Breast epithelium (tissue), 3 donors: ENCODE results near the gene ROR2.

Experiments used
- CTCF ChIP-seq, 3 donors: fragments of 450-650 bp; IDR thresholded peaks; one replicate each; pipeline ENCODE4 v1.5.1; 2016 to 2017; ENCODE audit warnings: antibody characterized with exemption in 3 of 3, mild to moderate bottlenecking in 3 of 3, moderate library complexity in 3 of 3
- POLR2A ChIP-seq: fragments of 450-650 bp; IDR thresholded peaks from one replicate; pipeline ENCODE4 v1.6.1; 2016; ENCODE audit warnings: antibody characterized with exemption, mild to moderate bottlenecking, moderate library complexity

DNA sequence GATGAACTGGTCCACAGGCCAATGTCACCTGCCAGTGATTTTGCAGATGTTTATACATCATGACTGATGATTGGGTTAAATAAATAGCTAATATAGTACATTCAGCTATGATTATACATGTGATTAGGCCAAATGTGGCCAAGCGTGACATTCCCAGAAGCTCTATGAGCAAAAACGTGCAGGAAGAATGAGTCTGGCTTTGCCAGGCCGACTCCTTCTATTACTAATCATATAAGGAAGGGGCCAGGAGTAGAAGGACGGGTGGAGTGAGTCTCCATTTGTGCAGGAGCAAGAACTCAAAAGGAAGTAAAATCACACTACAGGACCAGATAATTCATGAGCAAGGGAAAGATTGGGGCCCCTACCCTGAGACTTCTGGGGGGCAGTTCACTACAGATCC lies 178.2 kb downstream of the ROR2 start:
- TF ChIP-seq CTCF (IDR thresholded peaks at IDR 0.05), result no peak
- TF ChIP-seq POLR2A, result no peak
